Esophagus squamous epithelium (tissue), 5 donors: ENCODE results near the gene SLC4A9. TPM values are rescaled to one million over a fixed set of nuclear protein-coding genes. Genes with fewer than 3 reads are reported as not detected.

ENCODE experiments used
- DNase-seq: peaks from one replicate; lab custom pipeline; 2025; lab: John Stamatoyannopoulos, UW
- H3K27ac ChIP-seq, 4 donors: fragments of 200-600 bp; sonication (generic); one replicate each; pipeline ENCODE4 v1.5.1; 2016 to 2019; ENCODE audit warnings: mild to moderate bottlenecking in 1 of 4
- H3K27me3 ChIP-seq, 4 donors: fragments of 200-600 bp; sonication (generic); 1 replicate in 3 of 4; 2 replicates in 1 of 4; pipeline versions ENCODE4 v1.5.1 to v1.6.0; 2017 to 2021; ENCODE audit warnings: antibody characterized with exemption in 1 of 4
- H3K36me3 ChIP-seq, 3 donors: fragments of 200-600 bp; sonication (generic); one replicate each; pipeline ENCODE4 v1.5.1; 2016 to 2019
- H3K4me1 ChIP-seq, 3 donors: fragments of 200-600 bp; sonication (generic); one replicate each; pipeline ENCODE4 v1.5.1; 2017 to 2019
- H3K4me3 ChIP-seq, 4 donors: fragments of 200-600 bp; sonication (generic); 1 replicate in 3 of 4; 2 replicates in 1 of 4; pipeline ENCODE4 v1.5.1; 2016 to 2019; ENCODE audit warnings: mild to moderate bottlenecking in 2 of 4, moderate library complexity in 1 of 4
- H3K9me3 ChIP-seq, 3 donors: fragments of 200-600 bp; sonication (generic); one replicate each; pipeline ENCODE4 v1.5.1; 2016 to 2019
- POLR2A ChIP-seq, 4 donors: fragments of 450-650 bp; IDR thresholded peaks; one replicate each; pipeline ENCODE4 v1.6.1; 2017; ENCODE audit warnings: antibody characterized with exemption in 4 of 4, mild to moderate bottlenecking in 4 of 4, moderate library complexity in 3 of 4
- WGBS, 2 donors: methylation state at CpG; one replicate each; pipeline ENCODE4 v1.1.5; 2018; 5-methylcytosine and 5-hydroxymethylcytosine counted together
- intact Hi-C: fragments of 100-400 bp; cut with DNase I; formaldehyde crosslinking; loops from one replicate; pipeline ENCODE4 v1.15.0; 2022
- total RNA-seq, 4 donors: library from RNA; depleted of rRNA; stranded (reverse); fragments of >200 nt; gene quantifications; one replicate each; pipeline ENCODE4 v1.1.0, GENCODE V29; 2016
- TF ChIP-seq, protein P1 (sequence below), 6 experiments: fragments of 450-650 bp in 4 of 6; fragments of 200-600 bp in 2 of 6; sonication (generic) in 2 of 6; IDR thresholded peaks; one replicate each; pipeline ENCODE4 v1.5.1; 2016 to 2019; ENCODE audit warnings: antibody characterized with exemption in 6 of 6, mild to moderate bottlenecking in 4 of 6, moderate library complexity in 4 of 6
- donor health status: DM: yes; HTN: yes; CAD: no.

Gene SLC4A9
- total RNA-seq, 4 donors from 2014 or later: 0.04 to 1.2 TPM; not detected in 2

DNA sequence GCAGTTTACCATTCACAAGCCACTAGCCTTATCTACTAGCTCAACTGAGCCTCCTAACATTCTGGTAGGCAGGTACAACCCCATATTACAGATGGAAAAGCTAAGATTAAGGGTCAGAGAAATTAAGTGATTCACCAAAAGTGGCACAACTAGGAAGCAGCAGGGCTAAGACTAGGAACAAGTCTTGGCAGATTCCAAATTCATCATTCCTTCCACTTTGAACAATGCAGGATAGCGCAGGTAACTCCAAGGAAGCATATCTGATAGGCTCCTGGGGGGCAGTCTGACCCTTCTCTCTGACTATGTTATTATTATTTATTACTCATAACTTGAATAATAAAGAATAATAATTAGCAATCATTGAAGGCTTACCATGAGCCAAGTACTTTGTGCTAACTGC is 22.1 kb upstream of the SLC4A9 start:
- Histone ChIP-seq H3K9me3 (no peaks in the 10 kb centered on the region), H3K4me1 (peaks cover 13 to 70% (median 63%) of the 10 kb centered on the region in 3 donors), H3K27me3 (no peaks in the 10 kb centered on the region), H3K4me3 (no peak overlapping the region), H3K27ac (peak overlapping the region in 1 of 4 donors; percentile 14), H3K36me3 (peaks cover 7 to 98% (median 7%) of the 10 kb centered on the region in 3 donors)
- TF ChIP-seq, protein P1, sequence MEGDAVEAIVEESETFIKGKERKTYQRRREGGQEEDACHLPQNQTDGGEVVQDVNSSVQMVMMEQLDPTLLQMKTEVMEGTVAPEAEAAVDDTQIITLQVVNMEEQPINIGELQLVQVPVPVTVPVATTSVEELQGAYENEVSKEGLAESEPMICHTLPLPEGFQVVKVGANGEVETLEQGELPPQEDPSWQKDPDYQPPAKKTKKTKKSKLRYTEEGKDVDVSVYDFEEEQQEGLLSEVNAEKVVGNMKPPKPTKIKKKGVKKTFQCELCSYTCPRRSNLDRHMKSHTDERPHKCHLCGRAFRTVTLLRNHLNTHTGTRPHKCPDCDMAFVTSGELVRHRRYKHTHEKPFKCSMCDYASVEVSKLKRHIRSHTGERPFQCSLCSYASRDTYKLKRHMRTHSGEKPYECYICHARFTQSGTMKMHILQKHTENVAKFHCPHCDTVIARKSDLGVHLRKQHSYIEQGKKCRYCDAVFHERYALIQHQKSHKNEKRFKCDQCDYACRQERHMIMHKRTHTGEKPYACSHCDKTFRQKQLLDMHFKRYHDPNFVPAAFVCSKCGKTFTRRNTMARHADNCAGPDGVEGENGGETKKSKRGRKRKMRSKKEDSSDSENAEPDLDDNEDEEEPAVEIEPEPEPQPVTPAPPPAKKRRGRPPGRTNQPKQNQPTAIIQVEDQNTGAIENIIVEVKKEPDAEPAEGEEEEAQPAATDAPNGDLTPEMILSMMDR (IDR thresholded peaks at IDR 0.05): no peak
- no peak for TF ChIP-seq POLR2A (IDR thresholded peaks at IDR 0.05)
- no peak for DNase-seq
- intact Hi-C loops: no loop called here
- 38 to 50% methylated on average over 1 of the region's 1 CpG for WGBS, 2 donors

DNA sequence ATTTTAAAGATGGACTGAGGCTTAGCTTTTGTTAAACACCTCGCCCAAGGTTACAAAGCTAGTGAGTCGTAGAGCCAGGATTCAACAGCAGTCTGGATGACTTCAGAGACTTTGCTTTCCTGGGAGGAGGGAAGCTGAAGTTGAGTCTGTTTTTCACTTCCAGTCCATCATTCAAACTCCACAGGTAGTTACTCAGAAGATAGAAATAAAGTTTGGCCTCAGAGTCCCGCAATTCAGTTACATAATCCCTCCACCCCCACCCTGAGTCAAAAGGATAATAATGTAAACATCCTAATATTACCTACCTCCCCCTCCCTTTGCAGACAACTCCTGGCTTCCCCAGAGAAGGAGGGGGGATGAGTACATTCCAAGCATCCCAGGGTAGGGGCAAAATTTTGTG is 21.7 kb upstream of the SLC4A9 start:
- intact Hi-C loops: no loop called here
- Histone ChIP-seq H3K27me3 (no peaks in the 10 kb centered on the region), H3K4me1 (peaks cover 16 to 75% (median 65%) of the 10 kb centered on the region in 3 donors), H3K27ac (no peak overlapping the region), H3K9me3 (no peaks in the 10 kb centered on the region), H3K36me3 (peaks cover 3 to 98% (median 7%) of the 10 kb centered on the region in 3 donors), H3K4me3 (no peak overlapping the region)
- 21 to 32% methylated on average over 3 of the region's 3 CpGs for WGBS, 2 donors
- DNase-seq: no peak
- TF ChIP-seq POLR2A (IDR thresholded peaks at IDR 0.05): no peak
- TF ChIP-seq, protein P1 (IDR thresholded peaks at IDR 0.05): no peak

DNA sequence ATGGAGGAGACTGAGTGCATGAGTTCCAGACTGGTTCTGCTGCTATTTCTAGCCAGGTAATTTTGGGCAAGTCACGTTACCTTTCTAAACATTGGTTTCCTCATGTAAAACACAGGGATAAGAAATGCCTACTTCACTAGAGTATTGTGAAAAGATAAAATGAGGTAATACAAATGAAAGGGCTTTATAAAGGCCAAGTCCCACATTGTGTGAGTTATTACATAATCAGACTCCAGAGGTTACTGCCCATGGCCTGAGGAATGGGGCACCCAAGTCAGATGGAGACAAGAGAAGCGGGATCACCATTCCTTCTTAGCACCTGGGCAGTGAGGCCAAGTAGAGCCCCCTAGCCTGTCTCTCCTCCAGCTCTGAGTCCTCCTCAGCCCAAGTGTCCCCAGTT is 21.1 kb upstream of the SLC4A9 start:
- H3K27ac ChIP-seq: no peak overlapping the region
- WGBS, 2 donors: 56 to 61% methylated on average over 2 of the region's 2 CpGs
- H3K36me3 ChIP-seq: peaks cover 3 to 98% (median 7%) of the 10 kb centered on the region in 3 donors
- intact Hi-C loops: no loop called here
- no peak for TF ChIP-seq POLR2A (IDR thresholded peaks at IDR 0.05)
- TF ChIP-seq, protein P1 (IDR thresholded peaks at IDR 0.05): no peak
- DNase-seq: no peak
- no peaks in the 10 kb centered on the region for H3K9me3 ChIP-seq
- H3K4me3 ChIP-seq: no peak overlapping the region
- no peaks in the 10 kb centered on the region for H3K27me3 ChIP-seq
- peaks cover 16 to 80% (median 69%) of the 10 kb centered on the region in 3 donors for H3K4me1 ChIP-seq

DNA sequence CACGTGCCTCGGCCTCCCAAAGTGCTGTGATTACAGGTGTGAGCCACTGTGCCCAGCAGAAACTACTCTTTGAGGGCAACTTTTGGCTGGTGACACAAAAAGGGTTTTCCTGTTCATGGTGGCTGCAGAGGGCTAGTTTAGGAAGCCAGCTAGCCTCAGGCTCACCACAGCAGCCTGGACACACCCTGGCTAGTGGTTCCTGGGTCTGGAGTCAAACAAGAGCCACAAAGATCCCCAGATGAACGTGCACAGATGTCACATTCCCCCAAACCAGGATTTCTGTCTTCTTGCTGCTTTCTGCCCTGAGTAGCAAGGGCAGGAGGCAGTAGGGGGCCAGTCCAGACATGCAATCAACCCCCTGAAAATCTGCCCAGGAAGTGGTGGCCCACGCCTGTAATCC is 20.4 kb upstream of the SLC4A9 start:
- Histone ChIP-seq H3K27ac (no peak overlapping the region), H3K9me3 (no peaks in the 10 kb centered on the region), H3K36me3 (peaks cover under 1 to 98% (median 7%) of the 10 kb centered on the region in 3 donors), H3K4me1 (peaks cover 16 to 88% (median 77%) of the 10 kb centered on the region in 3 donors), H3K27me3 (no peaks in the 10 kb centered on the region), H3K4me3 (no peak overlapping the region)
- 33 to 57% methylated on average over 1 to 4 of the region's 4 CpGs for whole genome bisulfite sequencing, 2 donors
- DNase-seq: no peak
- intact Hi-C loops: no loop called here
- TF ChIP-seq, protein P1 (IDR thresholded peaks at IDR 0.05): no peak
- no peak for TF ChIP-seq POLR2A (IDR thresholded peaks at IDR 0.05)

DNA sequence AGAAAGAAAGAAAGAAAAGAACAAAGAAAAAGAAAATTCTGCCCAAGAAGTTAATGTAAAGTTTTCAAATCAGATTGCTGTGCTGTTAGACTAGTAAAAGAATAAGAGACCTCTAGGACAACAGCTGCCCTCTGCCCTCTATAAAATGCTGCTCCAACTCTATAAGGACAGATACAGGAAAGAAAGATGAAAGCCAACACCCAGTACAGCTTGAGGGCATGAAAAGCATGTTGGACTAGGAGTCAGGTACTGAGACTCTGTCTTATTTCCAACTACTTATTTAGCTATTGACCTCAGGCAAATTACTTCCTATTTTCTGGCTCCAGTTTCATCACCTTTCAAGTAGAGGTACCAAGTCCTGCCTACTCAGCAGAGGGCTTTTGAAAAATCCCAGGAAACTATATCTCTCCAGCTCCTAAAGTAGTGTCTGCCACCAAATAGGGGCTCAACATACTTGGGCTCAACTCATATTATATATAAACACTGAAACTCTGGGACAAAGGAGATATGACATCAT is 19.3 kb upstream of the SLC4A9 start:
- intact Hi-C loops: no loop called here
- H3K9me3 ChIP-seq: no peaks in the 10 kb centered on the region
- peaks cover 22 to 97% (median 85%) of the 10 kb centered on the region in 3 donors for H3K4me1 ChIP-seq
- no peak for TF ChIP-seq POLR2A (IDR thresholded peaks at IDR 0.05)
- TF ChIP-seq, protein P1 (IDR thresholded peaks at IDR 0.05): no peak
- H3K36me3 ChIP-seq: peaks cover 0 to 89% (median 7%) of the 10 kb centered on the region in 3 donors
- DNase-seq: no peak
- H3K27me3 ChIP-seq: no peaks in the 10 kb centered on the region
- no peak overlapping the region for H3K4me3 ChIP-seq
- peak overlapping the region in 1 of 4 donors; percentile 71 for H3K27ac ChIP-seq
